Chondrocyte (in vitro differentiated cells): ENCODE measurements around the gene KYAT1. TPM values are rescaled to one million over a fixed set of nuclear protein-coding genes. Genes with fewer than 3 reads are reported as not detected.
"Not testable (repeated sequence)": the region's sequence is repeated elsewhere in the genome, so short reads cannot be mapped to it uniquely, and the experiment has no call there.

ENCODE experiments used
- DNase-seq: peaks from one replicate; pipeline ENCODE4 v3.0.0; 2021; ENCODE audit warnings: mixed read lengths, low spot score
- H3K27ac Mint-ChIP-seq: one replicate; pipeline ENCODE4 v1.8.0; 2021; ENCODE audit warnings: mild to moderate bottlenecking, moderate library complexity, mixed read lengths; ENCODE audit not compliant: unreplicated experiment
- H3K27me3 Mint-ChIP-seq: 2 replicates; pipeline ENCODE4 v1.8.0; 2021; ENCODE audit warnings: low read depth, mixed read lengths
- H3K36me3 Mint-ChIP-seq: 2 replicates; pipeline ENCODE4 v1.8.0; 2021; ENCODE audit warnings: low read depth, mixed read lengths
- H3K4me1 Mint-ChIP-seq: 2 replicates; pipeline ENCODE4 v1.8.0; 2021; ENCODE audit warnings: low read depth, mild to moderate bottlenecking, mixed read lengths
- H3K4me3 Mint-ChIP-seq: one replicate; pipeline ENCODE4 v1.8.0; 2021; ENCODE audit warnings: mild to moderate bottlenecking, moderate library complexity, mixed read lengths; ENCODE audit not compliant: unreplicated experiment
- H3K9me3 Mint-ChIP-seq: 2 replicates; pipeline ENCODE4 v1.8.0; 2021; ENCODE audit warnings: low read depth, mixed read lengths
- total RNA-seq: library from RNA; stranded (reverse); gene quantifications from 3 replicates; pipeline ENCODE4 v1.2.1, GENCODE V29; 2021
- TF ChIP-seq, protein P1 (sequence below): fragments of 200-600 bp; sonication (generic); IDR thresholded peaks from 2 replicates; pipeline ENCODE4 v1.5.0; 2021; ENCODE audit warnings: antibody characterized with exemption, mild to moderate bottlenecking, moderate library complexity

Gene KYAT1
- total RNA-seq, 1 donor from 2014 or later, result 3.6 TPM

DNA sequence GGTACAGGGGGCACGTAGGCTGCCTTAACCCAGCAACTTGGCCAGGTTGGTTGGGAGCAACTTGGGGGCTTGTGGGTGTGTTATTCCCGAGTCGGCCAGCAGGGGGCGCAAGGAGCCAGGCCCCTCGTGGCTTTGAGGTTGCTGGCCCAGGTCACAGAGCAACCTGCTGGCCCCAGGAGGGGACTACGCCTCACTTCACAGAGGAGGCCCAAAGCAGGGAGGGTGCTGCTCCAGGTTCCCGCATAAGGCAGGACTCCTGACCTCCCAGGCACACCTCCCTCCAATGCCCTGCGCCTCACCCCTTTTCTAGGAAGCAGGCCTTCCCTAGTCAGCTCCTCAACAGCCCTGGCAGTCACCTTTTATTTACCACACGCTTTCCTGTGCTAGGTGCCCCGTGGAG is 18.1 kb downstream of the KYAT1 start:
- Mint-ChIP-seq H3K27me3 (no peaks in the 10 kb centered on the region), H3K4me3 (no peak overlapping the region), H3K36me3 (no peaks in the 10 kb centered on the region), H3K4me1 (peaks cover 3% of the 10 kb centered on the region), H3K27ac (no peak overlapping the region), H3K9me3 (no peaks in the 10 kb centered on the region)
- TF ChIP-seq, protein P1, sequence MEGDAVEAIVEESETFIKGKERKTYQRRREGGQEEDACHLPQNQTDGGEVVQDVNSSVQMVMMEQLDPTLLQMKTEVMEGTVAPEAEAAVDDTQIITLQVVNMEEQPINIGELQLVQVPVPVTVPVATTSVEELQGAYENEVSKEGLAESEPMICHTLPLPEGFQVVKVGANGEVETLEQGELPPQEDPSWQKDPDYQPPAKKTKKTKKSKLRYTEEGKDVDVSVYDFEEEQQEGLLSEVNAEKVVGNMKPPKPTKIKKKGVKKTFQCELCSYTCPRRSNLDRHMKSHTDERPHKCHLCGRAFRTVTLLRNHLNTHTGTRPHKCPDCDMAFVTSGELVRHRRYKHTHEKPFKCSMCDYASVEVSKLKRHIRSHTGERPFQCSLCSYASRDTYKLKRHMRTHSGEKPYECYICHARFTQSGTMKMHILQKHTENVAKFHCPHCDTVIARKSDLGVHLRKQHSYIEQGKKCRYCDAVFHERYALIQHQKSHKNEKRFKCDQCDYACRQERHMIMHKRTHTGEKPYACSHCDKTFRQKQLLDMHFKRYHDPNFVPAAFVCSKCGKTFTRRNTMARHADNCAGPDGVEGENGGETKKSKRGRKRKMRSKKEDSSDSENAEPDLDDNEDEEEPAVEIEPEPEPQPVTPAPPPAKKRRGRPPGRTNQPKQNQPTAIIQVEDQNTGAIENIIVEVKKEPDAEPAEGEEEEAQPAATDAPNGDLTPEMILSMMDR, result peak; percentile 96
- DNase-seq, result no peak

DNA sequence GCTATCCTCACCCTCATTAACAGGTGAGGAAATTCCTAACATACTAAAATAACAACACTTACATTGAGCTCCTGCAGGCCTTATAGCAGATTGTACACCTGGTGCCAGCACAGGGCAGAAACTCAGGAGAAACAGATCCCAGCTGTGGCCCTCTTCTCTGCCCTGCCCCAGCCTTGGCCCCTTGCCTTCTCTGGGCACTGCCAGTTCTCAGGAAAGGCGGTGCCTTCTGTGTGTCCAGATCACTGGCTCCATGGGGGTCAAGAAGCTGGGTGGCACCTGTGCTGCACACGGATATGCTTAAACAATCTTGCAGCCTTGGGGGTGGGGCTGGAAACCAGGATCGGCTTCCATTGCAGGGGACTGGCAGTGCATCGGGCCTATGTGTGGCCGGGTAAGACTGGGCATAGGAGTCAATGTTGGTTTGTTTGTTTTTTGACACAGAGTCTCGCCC is 19.3 kb downstream of the KYAT1 start:
- H3K4me1 Mint-ChIP-seq, result peaks cover 3% of the 10 kb centered on the region
- no peaks in the 10 kb centered on the region for H3K36me3 Mint-ChIP-seq
- H3K27ac Mint-ChIP-seq, result no peak overlapping the region
- DNase-seq, result no peak
- TF ChIP-seq, protein P1, result no peak
- no peaks in the 10 kb centered on the region for H3K9me3 Mint-ChIP-seq
- no peak overlapping the region for H3K4me3 Mint-ChIP-seq
- H3K27me3 Mint-ChIP-seq, result no peaks in the 10 kb centered on the region

DNA sequence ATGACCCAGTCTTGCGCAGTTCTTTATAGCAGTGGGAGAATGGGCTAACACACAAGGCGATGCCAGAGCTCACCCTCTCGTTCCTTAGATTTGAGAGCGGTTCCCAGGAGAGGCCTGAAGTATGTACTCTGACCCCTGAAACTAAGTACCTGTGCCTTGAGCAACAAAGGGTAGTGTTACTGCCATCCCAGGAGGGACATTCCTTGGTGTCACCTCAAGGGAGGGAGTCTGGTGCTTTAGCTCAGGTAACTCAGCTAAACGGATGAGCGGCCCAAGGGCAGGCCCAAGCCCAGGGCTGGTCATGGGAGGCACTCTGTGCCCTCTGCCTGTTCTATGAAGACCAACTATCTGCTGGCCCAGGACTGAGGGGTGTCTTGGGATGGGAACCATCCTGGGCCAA is 20.2 kb downstream of the KYAT1 start:
- TF ChIP-seq, protein P1, result no peak
- no peak for DNase-seq
- no peak overlapping the region for H3K4me3 Mint-ChIP-seq
- no peaks in the 10 kb centered on the region for H3K27me3 Mint-ChIP-seq
- no peaks in the 10 kb centered on the region for H3K36me3 Mint-ChIP-seq
- H3K4me1 Mint-ChIP-seq, result peaks cover 3% of the 10 kb centered on the region
- no peaks in the 10 kb centered on the region for H3K9me3 Mint-ChIP-seq
- H3K27ac Mint-ChIP-seq, result no peak overlapping the region

DNA sequence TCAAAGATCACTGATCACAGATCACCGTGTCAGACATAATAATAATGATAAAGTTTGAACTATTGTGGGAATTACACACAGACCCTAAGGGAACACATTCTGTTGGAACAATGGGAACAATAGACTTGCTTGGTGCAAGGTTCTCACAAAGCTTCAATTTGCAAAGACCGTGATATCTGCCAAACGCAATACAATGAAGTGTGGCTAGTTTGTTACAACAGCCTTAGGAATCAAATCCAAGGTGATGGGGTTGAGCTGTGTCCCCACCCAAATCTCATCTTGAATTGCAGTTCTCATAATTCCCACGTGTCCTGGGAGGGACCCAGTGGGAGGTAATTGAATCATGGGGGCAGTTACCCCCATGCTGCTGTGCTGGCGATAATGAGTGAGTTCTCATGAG is 20.8 kb downstream of the KYAT1 start:
- no peak overlapping the region for H3K27ac Mint-ChIP-seq
- no peaks in the 10 kb centered on the region for H3K27me3 Mint-ChIP-seq
- no peaks in the 10 kb centered on the region for H3K36me3 Mint-ChIP-seq
- H3K4me1 Mint-ChIP-seq, result peaks cover 3% of the 10 kb centered on the region
- no peak overlapping the region for H3K4me3 Mint-ChIP-seq
- DNase-seq, result no peak
- H3K9me3 Mint-ChIP-seq, result no peaks in the 10 kb centered on the region
- TF ChIP-seq, protein P1, result no peak

DNA sequence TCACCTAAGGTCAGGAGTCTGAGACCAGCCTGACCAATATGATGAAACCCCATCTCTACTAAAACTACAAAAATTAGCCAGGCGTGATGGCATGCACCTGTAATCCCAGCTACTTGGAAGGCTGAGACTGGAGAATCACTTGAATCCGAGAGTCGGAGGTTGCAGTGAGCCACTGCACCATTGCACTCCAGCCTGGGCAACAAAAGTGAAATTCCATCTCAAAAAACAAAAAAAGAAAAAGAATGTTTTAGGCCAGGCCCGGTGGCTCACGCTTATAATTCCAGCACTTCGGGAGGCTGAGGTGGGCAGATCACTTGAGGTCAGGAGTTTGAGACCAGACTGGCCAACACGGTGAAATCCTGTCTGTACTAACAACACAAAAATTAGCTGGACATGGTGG is 23.3 kb downstream of the KYAT1 start:
- H3K36me3 Mint-ChIP-seq, H3K27ac Mint-ChIP-seq, H3K9me3 Mint-ChIP-seq: not testable (repeated sequence)

DNA sequence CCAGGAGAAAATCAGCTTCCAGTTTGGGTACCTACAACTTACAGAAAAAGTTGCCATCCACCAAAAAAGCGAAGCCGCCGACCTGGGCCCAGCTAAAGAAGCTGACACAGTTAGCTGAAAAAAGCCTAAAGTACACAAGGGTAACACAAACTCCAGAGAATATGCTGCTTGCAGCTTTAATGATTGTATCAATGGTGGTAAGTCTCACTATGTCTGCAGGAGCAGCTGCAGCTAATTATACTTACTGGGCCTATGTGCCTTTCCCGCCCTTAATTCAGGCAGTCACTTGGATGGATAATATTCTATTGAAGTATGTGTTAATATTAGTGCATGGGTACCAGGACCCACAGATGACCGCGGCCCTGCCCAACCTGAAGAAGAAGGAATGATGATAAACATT is 27.3 kb downstream of the KYAT1 start:
- not testable (repeated sequence) for H3K36me3 Mint-ChIP-seq, DNase-seq, H3K27ac Mint-ChIP-seq

More for the DNA sequence above, 23.3 kb downstream of the KYAT1 start:
- not testable (repeated sequence) for H3K27me3 Mint-ChIP-seq, H3K4me3 Mint-ChIP-seq, H3K4me1 Mint-ChIP-seq, DNase-seq

DNA sequence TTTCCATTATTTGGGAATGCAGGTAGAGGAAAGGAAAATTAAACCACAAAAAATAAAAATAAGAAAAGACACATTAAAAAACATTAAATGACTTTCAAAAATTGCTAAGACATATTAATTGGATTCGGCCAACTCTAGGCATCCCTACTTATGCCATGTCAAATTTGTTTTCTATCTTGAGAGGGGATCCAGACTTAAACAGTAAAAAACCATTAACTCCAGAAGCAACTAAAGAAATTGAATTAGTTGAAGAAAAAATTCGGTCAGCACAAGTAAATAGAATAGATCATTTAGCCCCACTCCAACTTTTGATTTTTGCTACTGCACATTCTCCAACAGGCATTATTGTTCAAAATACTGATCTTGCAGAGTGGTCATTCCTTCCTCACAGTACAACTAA is 29.1 kb downstream of the KYAT1 start:
- not testable (repeated sequence) for H3K36me3 Mint-ChIP-seq, H3K27me3 Mint-ChIP-seq, H3K4me1 Mint-ChIP-seq, H3K4me3 Mint-ChIP-seq, H3K27ac Mint-ChIP-seq, DNase-seq
- H3K9me3 Mint-ChIP-seq, result peaks cover 22% of the 10 kb centered on the region

More for the DNA sequence above, 27.3 kb downstream of the KYAT1 start:
- H3K9me3 Mint-ChIP-seq, result peaks cover 15% of the 10 kb centered on the region
- not testable (repeated sequence) for H3K4me1 Mint-ChIP-seq, H3K27me3 Mint-ChIP-seq, H3K4me3 Mint-ChIP-seq
